HepG2 (cell line): ENCODE results near the gene SYNGAP1.

Experiments
- BRCA1 ChIP-seq: sonication (generic); formaldehyde crosslinking; IDR thresholded peaks from 2 replicates; pipeline ENCODE4 v1.4.0; 2020; ENCODE audit warnings: missing genetic modification reagents
- CC2D1A ChIP-seq: sonication (generic); formaldehyde crosslinking; IDR thresholded peaks from 2 replicates; pipeline ENCODE4 v1.8.1; 2023; ENCODE audit warnings: mild to moderate bottlenecking, missing genetic modification reagents
- RFX1 ChIP-seq: fragments of 450-650 bp; IDR thresholded peaks from 2 replicates; pipeline ENCODE4 v1.6.1; 2017
- TBP ChIP-seq: sonication (generic); formaldehyde crosslinking; IDR thresholded peaks from 2 replicates; pipeline ENCODE4 v1.5.0; 2020; ENCODE audit warnings: missing genetic modification reagents
- YY1 ChIP-seq: IDR thresholded peaks from 2 replicates; pipeline ENCODE4 v1.6.1; 2011; ENCODE audit warnings: low read length, low read depth, moderate library complexity, mild to moderate bottlenecking; ENCODE audit not compliant: insufficient read depth, insufficient replicate concordance
- ZBTB40 ChIP-seq, 2 experiments: fragments of 450-650 bp in 1 of 2; sonication (generic) in 1 of 2; formaldehyde crosslinking in 1 of 2; IDR thresholded peaks; 2 replicates each; pipeline versions ENCODE4 v1.6.1 to v1.8.0; 2016 to 2022; ENCODE audit warnings: antibody characterized with exemption in 1 of 2, mild to moderate bottlenecking in 1 of 2, missing genetic modification reagents in 1 of 2
- ZBTB8A ChIP-seq: sonication (generic); formaldehyde crosslinking; IDR thresholded peaks from 2 replicates; pipeline ENCODE4 v1.4.0; 2020; ENCODE audit warnings: mild to moderate bottlenecking, low read depth, missing genetic modification reagents, borderline replicate concordance
- ZKSCAN1 ChIP-seq: fragments of 150-350 bp; IDR thresholded peaks from 2 replicates; pipeline ENCODE4 v1.6.1; 2014; ENCODE audit warnings: low read length
- ZNF253 ChIP-seq: sonication (generic); formaldehyde crosslinking; IDR thresholded peaks from 2 replicates; pipeline ENCODE4 v1.8.0; 2022; ENCODE audit warnings: mild to moderate bottlenecking, missing genetic modification reagents, borderline replicate concordance
- ZNF337 ChIP-seq: sonication (generic); formaldehyde crosslinking; IDR thresholded peaks from 2 replicates; pipeline ENCODE4 v1.5.1; 2020; ENCODE audit warnings: missing genetic modification reagents, low read depth, mild to moderate bottlenecking, borderline replicate concordance

DNA sequence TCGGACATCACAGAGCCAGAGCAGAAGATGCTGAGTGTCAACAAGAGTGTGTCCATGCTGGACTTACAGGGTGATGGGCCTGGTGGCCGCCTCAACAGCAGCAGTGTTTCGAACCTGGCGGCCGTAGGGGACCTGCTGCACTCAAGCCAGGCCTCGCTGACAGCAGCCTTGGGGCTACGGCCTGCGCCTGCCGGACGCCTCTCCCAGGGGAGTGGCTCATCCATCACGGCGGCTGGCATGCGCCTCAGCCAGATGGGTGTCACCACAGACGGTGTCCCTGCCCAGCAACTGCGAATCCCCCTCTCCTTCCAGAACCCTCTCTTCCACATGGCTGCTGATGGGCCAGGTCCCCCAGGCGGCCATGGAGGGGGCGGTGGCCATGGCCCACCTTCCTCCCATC, 23.2 kb downstream of the SYNGAP1 start:
- TF ChIP-seq ZBTB40 (IDR thresholded peaks at IDR 0.05), result no peak
- no peak for TF ChIP-seq ZBTB40 (CRISPR knock-in tag; IDR thresholded peaks at IDR 0.05)
- TF ChIP-seq ZNF253 (CRISPR knock-in tag), result no peak
- no peak for TF ChIP-seq RFX1
- no peak for TF ChIP-seq YY1
- TF ChIP-seq CC2D1A (CRISPR knock-in tag), result no peak
- TF ChIP-seq BRCA1 (CRISPR knock-in tag), result no peak
- TF ChIP-seq ZKSCAN1, result no peak
- TF ChIP-seq TBP (CRISPR knock-in tag), result no peak
- TF ChIP-seq ZBTB8A, result no peak
- TF ChIP-seq ZNF337, result no peak
